ENCODE results near the gene TICAM2.

- TF ChIP-seq POLR2A (IDR thresholded peaks at IDR 0.05) (no peak), CTCF (IDR thresholded peaks at IDR 0.05) (no peak), POLR2AphosphoS5 (IDR thresholded peaks at IDR 0.05) (no peak), EP300 (IDR thresholded peaks at IDR 0.05) (no peak)
These were observed 29.1 kb downstream of the TICAM2 start for GRCh38 chr5:115573133-115573532.
